ENCODE results near the gene OSM.

The OSM gene

GRCh38 chr22:30284172-30284571 lies 17.5 kb upstream of the OSM start:
- no peak for DNase-seq

- no peak for DNase-seq
These were observed 16.7 kb upstream of the OSM start for GRCh38 chr22:30283342-30283741.

- no peak for DNase-seq
These were observed 16.0 kb upstream of the OSM start for GRCh38 chr22:30282616-30283046.

- no peak for DNase-seq
These were observed 13.9 kb upstream of the OSM start for GRCh38 chr22:30280505-30280904.

- no peak for DNase-seq
These were observed 13.3 kb upstream of the OSM start for GRCh38 chr22:30279932-30280331.

- DNase-seq, result no peak
These were observed 12.6 kb upstream of the OSM start for GRCh38 chr22:30279046-30279788.

- DNase-seq, result no peak
These were observed 11.1 kb upstream of the OSM start for GRCh38 chr22:30277547-30278344.

GRCh38 chr22:30276039-30276438 lies 9.4 kb upstream of the OSM start:
- DNase-seq, result no peak

- no peak for DNase-seq
These were observed 9.0 kb upstream of the OSM start for GRCh38 chr22:30275625-30276024.

GRCh38 chr22:30274437-30274812 lies 7.8 kb upstream of the OSM start:
- DNase-seq, result no peak

- DNase-seq, result no peak
These were observed 7.2 kb upstream of the OSM start for GRCh38 chr22:30273711-30274436.

GRCh38 chr22:30272781-30273601 lies 6.3 kb upstream of the OSM start:
- no peak for DNase-seq

GRCh38 chr22:30270832-30271231 lies 4.2 kb upstream of the OSM start:
- no peak for DNase-seq

- DNase-seq, result no peak
These were observed 1.7 kb upstream of the OSM start for GRCh38 chr22:30268331-30268730.

GRCh38 chr22:30267382-30268302 lies 991 bp upstream of the OSM start:
- DNase-seq, result no peak

- no peak for DNase-seq
These were observed 717 bp downstream of the OSM start for GRCh38 chr22:30265823-30266444.

GRCh38 chr22:30265131-30265720 lies 1.4 kb downstream of the OSM start:
- no peak for DNase-seq

- DNase-seq, result no peak
These were observed 2.8 kb downstream of the OSM start for GRCh38 chr22:30263883-30264282.

- DNase-seq, result peak; percentile 2
These were observed 3.5 kb downstream of the OSM start for GRCh38 chr22:30262917-30263741.

GRCh38 chr22:30262112-30262511 lies 4.5 kb downstream of the OSM start:
- no peak for DNase-seq

Data from NCI-H524 treated with DMSO at 0.1 percent for 48 hours (cell line).